Panc1 (cell line): ENCODE measurements around the gene ARHGAP4. TPM values are rescaled to one million over a fixed set of nuclear protein-coding genes. Genes with fewer than 3 reads are reported as not detected.

Experiments
- ATAC-seq: fragments of 200-7000 bp; cut with Tn5 transposase; 2 replicates; pipeline ENCODE4 v1.9.1; 2020; ENCODE audit warnings: mild to moderate bottlenecking, moderate library complexity
- BruUV-seq: library from RNA; stranded (reverse); fragments of 400-500 nt; replicated peaks from 2 replicates; lab custom pipeline; 2021; lab: Mats Ljungman, UMichigan
- CTCF ChIA-PET: fragments of 300-600 bp; sonication (Branson Sonifier 250); formaldehyde crosslinking; loops from one replicate; lab custom pipeline; 2022; ENCODE audit warnings: antibody characterized with exemption; lab: Charles Lee
- POLR2A ChIA-PET: fragments of 300-600 bp; sonication (Branson Sonifier 250); formaldehyde crosslinking; loops from one replicate; lab custom pipeline; 2022; ENCODE audit warnings: antibody characterized with exemption; lab: Charles Lee
- DNase-seq: peaks from one replicate; pipeline ENCODE4 v3.0.0-alpha.2; 2010; ENCODE audit warnings: low read depth, low spot score
- H3K27ac ChIP-seq: 2 replicates; pipeline ENCODE4 v1.5.1; 2011; ENCODE audit warnings: mild to moderate bottlenecking, low read length, inconsistent platforms
- H3K27me3 ChIP-seq: fragments of 200-500 bp; sonication (Bioruptor generic); 2 replicates; pipeline ENCODE4 v1.6.0; 2014; ENCODE audit warnings: low read length, inconsistent platforms; ENCODE audit not compliant: control insufficient read depth, insufficient read depth
- H3K36me3 ChIP-seq: fragments of 200-500 bp; sonication (Bioruptor generic); 2 replicates; pipeline ENCODE4 v1.5.1; 2014; ENCODE audit warnings: inconsistent platforms, mild to moderate bottlenecking, low read length, moderate library complexity; ENCODE audit not compliant: control insufficient read depth, insufficient read depth
- H3K4me1 ChIP-seq: 2 replicates; pipeline ENCODE4 v1.5.1; 2011; ENCODE audit warnings: inconsistent platforms, mild to moderate bottlenecking, low read length, moderate library complexity; ENCODE audit not compliant: control insufficient read depth, insufficient read depth
- H3K4me3 ChIP-seq, 2 experiments: 2 replicates each; pipeline ENCODE4 v1.5.1; 2011 to 2012; ENCODE audit warnings: low read depth in 2 of 2, low read length in 2 of 2, mild to moderate bottlenecking in 2 of 2, inconsistent platforms in 1 of 2, moderate library complexity in 1 of 2
- H3K9me3 ChIP-seq: fragments of 200-500 bp; sonication (Bioruptor generic); 2 replicates; pipeline ENCODE4 v1.5.1; 2014; ENCODE audit warnings: low read depth, mild to moderate bottlenecking, inconsistent platforms, low read length, moderate library complexity; ENCODE audit not compliant: control insufficient read depth, insufficient read depth
- CTCF ChIP-seq: fragments of 450-650 bp; IDR thresholded peaks from 2 replicates; pipeline ENCODE4 v1.5.1; 2017; ENCODE audit warnings: mild to moderate bottlenecking
- POLR2AphosphoS5 ChIP-seq: IDR thresholded peaks from 2 replicates; pipeline ENCODE4 v1.6.1; 2012; ENCODE audit warnings: mild to moderate bottlenecking, low read depth, low read length, moderate library complexity
- REST ChIP-seq, 2 experiments: IDR thresholded peaks; 2 replicates each; pipeline ENCODE4 v1.6.1; 2011 to 2012; ENCODE audit warnings: low read depth in 2 of 2, control low read depth in 1 of 2, low read length in 1 of 2, mild to moderate bottlenecking in 1 of 2, moderate library complexity in 1 of 2; ENCODE audit not compliant: insufficient read depth in 1 of 2
- SIN3A ChIP-seq: IDR thresholded peaks from 2 replicates; pipeline ENCODE4 v1.6.1; 2012; ENCODE audit warnings: low read depth, mild to moderate bottlenecking, low read length, moderate library complexity, borderline replicate concordance; ENCODE audit not compliant: insufficient read depth
- TCF7L2 ChIP-seq: IDR thresholded peaks from 2 replicates; pipeline ENCODE4 v1.6.1; 2011; ENCODE audit warnings: mild to moderate bottlenecking, low read depth, low read length, inconsistent platforms
- in situ Hi-C: cut with HindIII; loops from 2 replicates; pipeline ENCODE4 v1.10.0; 2016; ENCODE audit warnings: low sequenced_read_pairs, low pct_unique_long_range_greater_than_20kb
- intact Hi-C: fragments of 100-400 bp; cut with micrococcal nuclease; formaldehyde crosslinking; loops from one replicate; pipeline ENCODE4 v1.10.0; 2022; ENCODE audit not compliant: unreplicated experiment
- total RNA-seq: library from RNA; stranded (reverse); gene quantifications from one replicate; pipeline ENCODE4 v1.2.1, GENCODE V29; 2021; ENCODE audit not compliant: unreplicated experiment

ARHGAP4 gene
- total RNA-seq, 1 experiment from 2014 or later = 225 TPM

DNA sequence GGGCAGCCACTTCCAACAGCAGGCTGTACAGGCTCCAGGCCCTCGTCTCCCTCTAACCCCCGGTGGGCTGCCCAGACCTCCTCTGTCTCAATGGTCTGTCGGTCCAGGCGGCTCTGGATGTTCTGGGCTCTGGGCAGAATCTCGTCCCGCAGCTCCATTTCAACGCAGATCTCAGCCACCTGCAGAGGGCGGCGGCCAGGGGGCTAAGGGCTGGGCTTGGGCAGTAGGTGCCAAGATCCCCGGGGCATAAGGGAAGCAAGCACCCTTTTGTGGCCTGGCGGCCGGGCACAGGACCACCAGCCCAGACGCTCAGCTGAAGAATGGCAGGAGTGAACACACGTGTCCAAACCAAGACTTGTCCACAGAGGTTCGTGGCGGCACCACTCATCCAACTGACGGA is 12.4 kb downstream of the ARHGAP4 start:
- ATAC-seq = no peak
- no peak overlapping the region for H3K4me3 ChIP-seq
- H3K36me3 ChIP-seq = no peaks in the 10 kb centered on the region
- no peaks in the 10 kb centered on the region for H3K9me3 ChIP-seq
- intact Hi-C loops = no loop called here
- BruUV-seq = no TSS peak
- no peak for TF ChIP-seq TCF7L2
- TF ChIP-seq CTCF = no peak
- TF ChIP-seq SIN3A = no peak
- TF ChIP-seq REST (IDR thresholded peaks at IDR 0.05; ENCODE audit: insufficient read depth in 1 of 2, low read depth in 2 of 2, low read length in 1 of 2) = no peak
- no peak for TF ChIP-seq POLR2AphosphoS5
- CTCF ChIA-PET = no interaction called here
- H3K27ac ChIP-seq = no peak overlapping the region
- H3K27me3 ChIP-seq = no peaks in the 10 kb centered on the region
- DNase-seq = no peak
- 0 out of 2 replicates have a peak, but pooled peaks cover 4% of the 10 kb centered on the region for H3K4me1 ChIP-seq
- in situ Hi-C loops = no loop called here
- POLR2A ChIA-PET = no interaction called here

GRCh38 chrX:153913211-153913610 is 12.9 kb downstream of the ARHGAP4 start:
- no peak for TF ChIP-seq POLR2AphosphoS5
- TF ChIP-seq REST (IDR thresholded peaks at IDR 0.05; ENCODE audit: insufficient read depth in 1 of 2, low read depth in 2 of 2, low read length in 1 of 2) = no peak
- TF ChIP-seq CTCF = no peak
- no peak for TF ChIP-seq TCF7L2
- TF ChIP-seq SIN3A = no peak
- BruUV-seq = no TSS peak
- intact Hi-C loops = no loop called here
- Histone ChIP-seq H3K4me3 (no peak overlapping the region), H3K27me3 (no peaks in the 10 kb centered on the region), H3K36me3 (no peaks in the 10 kb centered on the region), H3K9me3 (no peaks in the 10 kb centered on the region), H3K4me1 (0 out of 2 replicates have a peak, but pooled peaks cover 5% of the 10 kb centered on the region), H3K27ac (no peak overlapping the region)
- in situ Hi-C loops = no loop called here
- no peak for DNase-seq
- ChIA-PET CTCF (no interaction called here), POLR2A (no interaction called here)
- ATAC-seq = no peak
